ENCODE data around the gene PSMD14.
A peak's percentile ranks its signal among the peaks of the same experiment; 100 is the strongest.

Gene PSMD14

GRCh38 chr2:161406316-161406715 is 98.1 kb downstream of the PSMD14 start:
- no peak for DNase-seq (ENCODE audit: low read depth)
- no peak overlapping the region for H3K4me3 ChIP-seq (ENCODE audit: low read length)

GRCh38 chr2:161407597-161407996 is 99.4 kb downstream of the PSMD14 start:
- no peak for DNase-seq (ENCODE audit: low read depth)
- H3K4me3 ChIP-seq (ENCODE audit: low read length), result no peak overlapping the region
- TF ChIP-seq CTCF (IDR thresholded peaks at IDR 0.05; ENCODE audit: insufficient read depth, low read depth, low read length, missing control alignments), result no peak

More at GRCh38 chr2:161406316-161406715, 98.1 kb downstream of the PSMD14 start:
- TF ChIP-seq CTCF (IDR thresholded peaks at IDR 0.05; ENCODE audit: insufficient read depth, low read depth, low read length, missing control alignments), result no peak

GRCh38 chr2:161409308-161409907 is 101.2 kb downstream of the PSMD14 start:
- H3K4me3 ChIP-seq (ENCODE audit: low read length), result no peak overlapping the region
- TF ChIP-seq CTCF (IDR thresholded peaks at IDR 0.05; ENCODE audit: insufficient read depth, low read depth, low read length, missing control alignments), result no peak
- DNase-seq (ENCODE audit: low read depth), result no peak

- H3K4me3 ChIP-seq (ENCODE audit: low read length), result no peak overlapping the region
- TF ChIP-seq CTCF (IDR thresholded peaks at IDR 0.05; ENCODE audit: insufficient read depth, low read depth, low read length, missing control alignments), result no peak
- DNase-seq (ENCODE audit: low read depth), result no peak
These were observed 104.1 kb downstream of the PSMD14 start for GRCh38 chr2:161412346-161412745.

- no peak for TF ChIP-seq CTCF (IDR thresholded peaks at IDR 0.05; ENCODE audit: insufficient read depth, low read depth, low read length, missing control alignments)
- DNase-seq (ENCODE audit: low read depth), result peak; percentile 33
- H3K4me3 ChIP-seq (ENCODE audit: low read length), result peak overlapping the region; percentile 34
These were observed 106.1 kb downstream of the PSMD14 start for GRCh38 chr2:161414042-161415033.

GRCh38 chr2:161415034-161415986 is 107.1 kb downstream of the PSMD14 start:
- H3K4me3 ChIP-seq (ENCODE audit: low read length), result no peak overlapping the region
- TF ChIP-seq CTCF (IDR thresholded peaks at IDR 0.05; ENCODE audit: insufficient read depth, low read depth, low read length, missing control alignments), result no peak
- DNase-seq (ENCODE audit: low read depth), result no peak

Measured in epithelial cell of esophagus (primary cell).